SK-N-SH (cell line): ENCODE measurements around the gene BRD7. TPM values are rescaled to one million over a fixed set of nuclear protein-coding genes. Genes with fewer than 3 reads are reported as not detected.

Source experiments
- CTCF ChIA-PET: fragments of 300-600, 350-600 bp; formaldehyde crosslinking; extraction: SDS; loops from one replicate; lab custom pipeline; 2021; lab: Yijun Ruan, JAX
- POLR2A ChIA-PET: fragments of 350-600 bp; sonication (Branson Sonifier 250); formaldehyde crosslinking; extraction: SDS; loops from one replicate; lab custom pipeline; 2020; ENCODE audit warnings: antibody characterized with exemption, inconsistent platforms; lab: Yijun Ruan, JAX
- DNase-seq: peaks from one replicate; pipeline ENCODE4 v3.0.0; 2012
- H2AFZ ChIP-seq: fragments of 200-600 bp; sonication (generic); 2 replicates; pipeline ENCODE4 v1.8.1; 2016; ENCODE audit warnings: antibody characterized with exemption, mild to moderate bottlenecking, low read depth
- H3F3A ChIP-seq: fragments of 200-600 bp; sonication (generic); replicated peaks from 2 replicates; pipeline ENCODE3; 2016; ENCODE audit warnings: antibody characterized with exemption, mild to moderate bottlenecking; ENCODE audit not compliant: insufficient read depth
- H3K27ac ChIP-seq, 2 experiments: fragments of 200-500 bp in 1 of 2; fragments of 200-600 bp in 1 of 2; sonication (Bioruptor generic) in 1 of 2; sonication (generic), shearing (Covaris generic) in 1 of 2; 2 replicates each; pipeline versions ENCODE4 v1.5.1 to v1.6.1; 2014 to 2016; ENCODE audit warnings: low read depth in 2 of 2, inconsistent platforms in 1 of 2, low read length in 1 of 2, mild to moderate bottlenecking in 1 of 2, mixed read lengths in 1 of 2
- H3K27me3 ChIP-seq: fragments of 200-600 bp; sonication (generic), shearing (Covaris generic); 2 replicates; pipeline ENCODE4 v1.6.1; 2016; ENCODE audit warnings: mixed run types; ENCODE audit not compliant: insufficient read depth
- H3K36me3 ChIP-seq, 2 experiments: fragments of 200-500 bp in 1 of 2; fragments of 200-600 bp in 1 of 2; sonication (Bioruptor generic) in 1 of 2; sonication (generic) in 1 of 2; replicated peaks in 1 of 2; 2 replicates each; pipeline versions ENCODE3 to v1.5.1; 2014 to 2016; ENCODE audit warnings: low read length in 1 of 2, mild to moderate bottlenecking in 1 of 2; ENCODE audit not compliant: insufficient read depth in 2 of 2, control insufficient read depth in 1 of 2
- H3K4me1 ChIP-seq, 2 experiments: fragments of 200-500 bp in 1 of 2; fragments of 200-600 bp in 1 of 2; sonication (Bioruptor generic) in 1 of 2; sonication (generic), shearing (Covaris generic) in 1 of 2; 2 replicates each; pipeline versions ENCODE4 v1.5.1 to v1.6.1; 2014 to 2016; ENCODE audit warnings: low read depth in 1 of 2, low read length in 1 of 2, mixed run types in 1 of 2; ENCODE audit not compliant: insufficient read depth in 2 of 2, control insufficient read depth in 1 of 2
- H3K4me2 ChIP-seq: fragments of 200-600 bp; sonication (generic), shearing (Covaris generic); 2 replicates; pipeline ENCODE4 v1.6.1; 2017; ENCODE audit warnings: mixed run types
- H3K4me3 ChIP-seq, 2 experiments: fragments of 200-500 bp in 1 of 2; fragments of 200-600 bp in 1 of 2; sonication (Bioruptor generic) in 1 of 2; sonication (generic), shearing (Covaris generic) in 1 of 2; 2 replicates each; pipeline versions ENCODE4 v1.5.1 to v1.8.1; 2014 to 2016; ENCODE audit warnings: low read depth in 2 of 2, inconsistent platforms in 1 of 2, low read length in 1 of 2, mild to moderate bottlenecking in 1 of 2, mixed read lengths in 1 of 2, moderate library complexity in 1 of 2
- H3K79me2 ChIP-seq: fragments of 200-600 bp; sonication (generic); 2 replicates; pipeline ENCODE4 v1.8.1; 2017; ENCODE audit warnings: mild to moderate bottlenecking; ENCODE audit not compliant: insufficient read depth
- H3K9ac ChIP-seq: fragments of 200-600 bp; sonication (generic); 2 replicates; pipeline ENCODE4 v1.6.1; 2017; ENCODE audit warnings: mixed run types
- H3K9me2 ChIP-seq: fragments of 200-600 bp; sonication (generic); 2 replicates; pipeline ENCODE4 v1.6.1; 2017; ENCODE audit warnings: mixed run types
- H3K9me3 ChIP-seq: fragments of 200-600 bp; sonication (generic); 2 replicates; pipeline ENCODE4 v1.6.1; 2017; ENCODE audit warnings: mixed run types, mild to moderate bottlenecking, moderate library complexity
- H4K20me1 ChIP-seq: fragments of 200-600 bp; sonication (generic); 2 replicates; pipeline ENCODE4 v1.6.1; 2017; ENCODE audit warnings: mild to moderate bottlenecking, mixed run types; ENCODE audit not compliant: insufficient read depth
- EP300 ChIP-seq, 2 experiments: IDR thresholded peaks; 2 replicates each; pipeline versions ENCODE4 v1.4.0 to v1.6.1; 2012; ENCODE audit warnings: borderline replicate concordance in 1 of 2, low read depth in 1 of 2, low read length in 1 of 2
- FOSL2 ChIP-seq: IDR thresholded peaks from 2 replicates; pipeline ENCODE4 v1.4.0; 2012; ENCODE audit warnings: low read depth, mild to moderate bottlenecking, moderate library complexity, borderline replicate concordance
- FOXM1 ChIP-seq: IDR thresholded peaks from 2 replicates; pipeline ENCODE4 v1.4.0; 2012; ENCODE audit warnings: low read depth, mild to moderate bottlenecking
- JUND ChIP-seq: IDR thresholded peaks from 2 replicates; pipeline ENCODE4 v1.4.0; 2012
- MEF2A ChIP-seq: IDR thresholded peaks from 2 replicates; pipeline ENCODE4 v1.4.0; 2012; ENCODE audit warnings: low read depth, borderline replicate concordance
- MXI1 ChIP-seq: IDR thresholded peaks from 2 replicates; pipeline ENCODE4 v1.6.1; 2012; ENCODE audit warnings: mild to moderate bottlenecking, low read depth, low read length, improper control_type of control experiment
- NRF1 ChIP-seq: IDR thresholded peaks from 2 replicates; pipeline ENCODE4 v1.6.1; 2012; ENCODE audit warnings: low read depth, mild to moderate bottlenecking, low read length
- POLR2AphosphoS5 ChIP-seq: IDR thresholded peaks from 2 replicates; pipeline ENCODE4 v1.6.1; 2012; ENCODE audit warnings: low read depth, low read length
- RCOR1 ChIP-seq: fragments of 150-350 bp; IDR thresholded peaks from 2 replicates; pipeline ENCODE4 v1.6.1; 2017; ENCODE audit warnings: antibody characterized with exemption, low read length
- RFX5 ChIP-seq: IDR thresholded peaks from 2 replicates; pipeline ENCODE4 v1.6.1; 2012; ENCODE audit warnings: mild to moderate bottlenecking, improper control_type of control experiment, low read length
- SIN3A ChIP-seq: IDR thresholded peaks from 2 replicates; pipeline ENCODE4 v1.6.1; 2012; ENCODE audit warnings: low read depth, mild to moderate bottlenecking, low read length, moderate library complexity, borderline replicate concordance
- TAF1 ChIP-seq: IDR thresholded peaks from 2 replicates; pipeline ENCODE4 v1.6.1; 2012; ENCODE audit warnings: low read depth, mild to moderate bottlenecking, low read length, moderate library complexity, borderline replicate concordance
- TCF12 ChIP-seq: IDR thresholded peaks from 2 replicates; pipeline ENCODE4 v1.4.0; 2012
- TEAD4 ChIP-seq: IDR thresholded peaks from 2 replicates; pipeline ENCODE4 v1.4.0; 2012; ENCODE audit warnings: mild to moderate bottlenecking, borderline replicate concordance; ENCODE audit not compliant: insufficient read depth
- WGBS: methylation state at CpG from one replicate; pipeline ENCODE4 v1.1.6; 2017; ENCODE audit warnings: low lambda C conversion rate; 5-methylcytosine and 5-hydroxymethylcytosine counted together
- polyA plus RNA-seq, 3 experiments: library from polyadenylated mRNA; depleted of rRNA; stranded (reverse); fragments of >200 nt; gene quantifications; 2 replicates each; pipeline ENCODE4 v1.2.3, GENCODE V29; 2012
- TF ChIP-seq, protein P1 (sequence below): IDR thresholded peaks from 2 replicates; pipeline ENCODE4 v1.4.0; 2012; ENCODE audit warnings: low read depth
- TF ChIP-seq, protein P2 (sequence below): IDR thresholded peaks from 2 replicates; pipeline ENCODE4 v1.4.0; 2012; ENCODE audit warnings: low read depth, borderline replicate concordance
- TF ChIP-seq, protein P3 (sequence below): IDR thresholded peaks from 2 replicates; pipeline ENCODE4 v1.4.0; 2012; ENCODE audit warnings: low read depth, borderline replicate concordance
- TF ChIP-seq, protein P4 (sequence below): fragments of 150-350 bp; IDR thresholded peaks from 2 replicates; pipeline ENCODE4 v1.6.1; 2016; ENCODE audit warnings: mild to moderate bottlenecking, low read depth, low read length

Gene BRD7
- polyA plus RNA-seq, 1 of the 3 experiments (the other 2 are of a cell fraction): 32.9 TPM

DNA sequence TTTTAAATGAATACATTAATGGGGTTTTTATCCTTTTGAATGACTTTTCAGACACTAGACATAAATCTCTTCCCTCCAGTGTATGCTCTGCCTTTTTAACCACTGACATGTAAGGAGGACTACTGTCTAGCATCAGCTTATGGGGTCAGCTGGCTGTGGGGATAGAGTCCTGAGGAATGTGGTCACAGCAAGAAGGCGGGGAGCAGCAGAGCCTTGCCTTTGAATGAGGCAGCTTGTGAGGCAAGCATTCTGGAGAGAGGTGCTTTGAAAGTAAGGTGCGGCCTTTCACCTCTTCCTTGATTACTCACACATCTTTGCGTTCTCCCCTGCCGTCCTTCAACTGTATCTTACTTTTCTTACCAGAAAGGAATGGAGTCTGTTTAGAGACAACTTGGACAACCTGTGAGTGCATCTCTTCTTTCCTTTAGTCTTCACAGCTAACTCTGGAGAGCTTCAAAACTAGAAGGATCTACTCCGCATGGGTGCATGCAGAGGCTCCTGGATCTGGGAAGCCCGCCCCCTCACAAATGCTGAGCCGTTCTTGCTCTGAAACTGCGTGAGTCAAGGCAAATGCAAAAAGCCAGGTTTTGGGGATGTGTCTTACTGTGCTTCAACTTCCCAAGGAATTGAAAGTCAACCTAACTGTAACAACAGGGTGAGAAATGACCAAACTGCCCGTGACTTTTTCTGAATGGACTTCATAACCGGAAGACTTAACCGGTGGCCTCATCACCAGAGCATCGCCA lies 52.5 kb downstream of the BRD7 start:
- Histone ChIP-seq H3K79me2 (no peaks in the 10 kb centered on the region), H3F3A (peaks cover 2% of the 10 kb centered on the region), H2AFZ (no peak overlapping the region), H3K27ac (peak overlapping the region in 1 of 2 experiments; percentile 93; a peak in 2 of 4 replicates), H3K36me3 (peaks cover 60 to 84% of the 10 kb centered on the region in 2 experiments), H3K9me2 (no peaks in the 10 kb centered on the region), H3K27me3 (no peaks in the 10 kb centered on the region), H3K9ac (no peak overlapping the region), H3K9me3 (no peaks in the 10 kb centered on the region), H3K4me3 (no peak overlapping the region), H3K4me1 (peaks cover 0 to 32% of the 10 kb centered on the region in 2 experiments; a peak in 2 of 4 replicates), H3K4me2 (no peak overlapping the region), H4K20me1 (no peaks in the 10 kb centered on the region)
- DNase-seq: no peak
- WGBS: 92% methylated on average over 11 of the region's 12 CpGs
- POLR2A ChIA-PET: interaction anchor here (0.8 to 1.5 kb wide), 5 partner anchors 10 to 70 kb away, joined by 3 read pairs; no protein-coding TSS in a partner anchor
- CTCF ChIA-PET: interaction anchor here (0.9 to 2.5 kb wide), 8 partner anchors 10 to 292 kb away, joined by 3 to 14 read pairs (median 6); no protein-coding TSS in a partner anchor
- TF ChIP-seq, protein P1, sequence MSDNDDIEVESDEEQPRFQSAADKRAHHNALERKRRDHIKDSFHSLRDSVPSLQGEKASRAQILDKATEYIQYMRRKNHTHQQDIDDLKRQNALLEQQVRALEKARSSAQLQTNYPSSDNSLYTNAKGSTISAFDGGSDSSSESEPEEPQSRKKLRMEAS: no peak
- TF ChIP-seq POLR2AphosphoS5 (no peak), TCF12 (no peak), FOXM1 (no peak), TEAD4 (no peak), JUND (no peak), NRF1 (no peak), RFX5 (no peak), SIN3A (no peak), FOSL2 (no peak), MXI1 (no peak), TAF1 (no peak), EP300 (IDR thresholded peaks at IDR 0.05; ENCODE audit: borderline replicate concordance in 1 of 2, low read depth in 1 of 2, low read length in 1 of 2) (no peak), MEF2A (no peak), RCOR1 (no peak)
- TF ChIP-seq, protein P2, sequence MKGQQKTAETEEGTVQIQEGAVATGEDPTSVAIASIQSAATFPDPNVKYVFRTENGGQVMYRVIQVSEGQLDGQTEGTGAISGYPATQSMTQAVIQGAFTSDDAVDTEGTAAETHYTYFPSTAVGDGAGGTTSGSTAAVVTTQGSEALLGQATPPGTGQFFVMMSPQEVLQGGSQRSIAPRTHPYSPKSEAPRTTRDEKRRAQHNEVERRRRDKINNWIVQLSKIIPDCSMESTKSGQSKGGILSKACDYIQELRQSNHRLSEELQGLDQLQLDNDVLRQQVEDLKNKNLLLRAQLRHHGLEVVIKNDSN: no peak
- TF ChIP-seq, protein P3, sequence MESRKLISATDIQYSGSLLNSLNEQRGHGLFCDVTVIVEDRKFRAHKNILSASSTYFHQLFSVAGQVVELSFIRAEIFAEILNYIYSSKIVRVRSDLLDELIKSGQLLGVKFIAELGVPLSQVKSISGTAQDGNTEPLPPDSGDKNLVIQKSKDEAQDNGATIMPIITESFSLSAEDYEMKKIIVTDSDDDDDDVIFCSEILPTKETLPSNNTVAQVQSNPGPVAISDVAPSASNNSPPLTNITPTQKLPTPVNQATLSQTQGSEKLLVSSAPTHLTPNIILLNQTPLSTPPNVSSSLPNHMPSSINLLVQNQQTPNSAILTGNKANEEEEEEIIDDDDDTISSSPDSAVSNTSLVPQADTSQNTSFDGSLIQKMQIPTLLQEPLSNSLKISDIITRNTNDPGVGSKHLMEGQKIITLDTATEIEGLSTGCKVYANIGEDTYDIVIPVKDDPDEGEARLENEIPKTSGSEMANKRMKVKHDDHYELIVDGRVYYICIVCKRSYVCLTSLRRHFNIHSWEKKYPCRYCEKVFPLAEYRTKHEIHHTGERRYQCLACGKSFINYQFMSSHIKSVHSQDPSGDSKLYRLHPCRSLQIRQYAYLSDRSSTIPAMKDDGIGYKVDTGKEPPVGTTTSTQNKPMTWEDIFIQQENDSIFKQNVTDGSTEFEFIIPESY: no peak
- TF ChIP-seq, protein P4, sequence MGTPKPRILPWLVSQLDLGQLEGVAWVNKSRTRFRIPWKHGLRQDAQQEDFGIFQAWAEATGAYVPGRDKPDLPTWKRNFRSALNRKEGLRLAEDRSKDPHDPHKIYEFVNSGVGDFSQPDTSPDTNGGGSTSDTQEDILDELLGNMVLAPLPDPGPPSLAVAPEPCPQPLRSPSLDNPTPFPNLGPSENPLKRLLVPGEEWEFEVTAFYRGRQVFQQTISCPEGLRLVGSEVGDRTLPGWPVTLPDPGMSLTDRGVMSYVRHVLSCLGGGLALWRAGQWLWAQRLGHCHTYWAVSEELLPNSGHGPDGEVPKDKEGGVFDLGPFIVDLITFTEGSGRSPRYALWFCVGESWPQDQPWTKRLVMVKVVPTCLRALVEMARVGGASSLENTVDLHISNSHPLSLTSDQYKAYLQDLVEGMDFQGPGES: no peak
